H1 (cell line): ENCODE data around the gene LMAN1. TPM values are rescaled to one million over a fixed set of nuclear protein-coding genes. Genes with fewer than 3 reads are reported as not detected.

Experiments
- CTCF ChIA-PET: fragments of 300-600 bp; sonication (Branson Sonifier 250); formaldehyde crosslinking; loops from one replicate; lab custom pipeline; 2021; ENCODE audit not compliant: partially characterized antibody; lab: Charles Lee
- POLR2A ChIA-PET: fragments of 300-600 bp; sonication (Branson Sonifier 250); formaldehyde crosslinking; loops from one replicate; lab custom pipeline; 2021; ENCODE audit warnings: inconsistent platforms; ENCODE audit not compliant: partially characterized antibody; lab: Charles Lee
- DNase-seq, 2 experiments: peaks; one replicate each; pipeline versions ENCODE4 v3.0.0 to v3.0.0-alpha.2; 2010 to 2022; ENCODE audit warnings: low spot score in 2 of 2, low read depth in 1 of 2, mixed read lengths in 1 of 2
- FAIRE-seq: peaks from 2 replicates; lab custom pipeline; 2011; peaks lifted over from hg19 to GRCh38; lab: Jason Lieb, UNC
- H2AFZ ChIP-seq: 2 replicates; pipeline ENCODE4 v1.8.1; 2012; ENCODE audit warnings: low read length, inconsistent platforms
- H2AK5ac ChIP-seq: 2 replicates; pipeline ENCODE4 v1.6.1; 2013; ENCODE audit warnings: low read depth, low read length
- H2BK120ac ChIP-seq: replicated peaks from 2 replicates; pipeline ENCODE3; 2013; ENCODE audit warnings: low read depth, low read length, inconsistent platforms
- H2BK12ac ChIP-seq: 2 replicates; pipeline ENCODE4 v1.6.1; 2013; ENCODE audit warnings: low read depth, low read length
- H2BK15ac ChIP-seq: 2 replicates; pipeline ENCODE4 v1.6.1; 2013; ENCODE audit warnings: low read length
- H2BK20ac ChIP-seq: 2 replicates; pipeline ENCODE4 v1.6.1; 2013; ENCODE audit warnings: low read length
- H2BK5ac ChIP-seq: 2 replicates; pipeline ENCODE4 v1.6.1; 2013; ENCODE audit warnings: low read depth, low read length
- H3K14ac ChIP-seq: 2 replicates; pipeline ENCODE4 v1.6.1; 2013; ENCODE audit warnings: inconsistent platforms; ENCODE audit not compliant: insufficient read length
- H3K18ac ChIP-seq: 2 replicates; pipeline ENCODE4 v1.6.1; 2013; ENCODE audit warnings: low read length; ENCODE audit errors: extremely low read depth
- H3K23ac ChIP-seq: 2 replicates; pipeline ENCODE4 v1.6.1; 2013; ENCODE audit warnings: inconsistent platforms; ENCODE audit not compliant: insufficient read length
- H3K23me2 ChIP-seq: 2 replicates; pipeline ENCODE4 v1.6.1; 2013; ENCODE audit warnings: low read depth, low read length
- H3K27ac ChIP-seq: 2 replicates; pipeline ENCODE4 v1.6.1; 2011; ENCODE audit warnings: low read depth, low read length, inconsistent platforms
- H3K27me3 ChIP-seq, 4 experiments: replicated peaks in 1 of 4; 1 replicate in 1 of 4; 2 replicates in 3 of 4; pipeline versions ENCODE4 v1.6.1 to v1.8.1; 2011 to 2013; ENCODE audit warnings: low read length in 3 of 4, mild to moderate bottlenecking in 3 of 4, inconsistent platforms in 2 of 4, mixed read lengths in 2 of 4, moderate library complexity in 1 of 4; ENCODE audit not compliant: control insufficient read depth in 3 of 4, insufficient read depth in 3 of 4; ENCODE audit errors: extremely low read depth in 1 of 4
- H3K36me3 ChIP-seq, 4 experiments: 2 replicates each; pipeline versions ENCODE4 v1.6.1 to v1.8.1; 2011 to 2013; ENCODE audit warnings: mild to moderate bottlenecking in 4 of 4, low read length in 3 of 4, moderate library complexity in 2 of 4, control low read depth in 1 of 4, inconsistent platforms in 1 of 4; ENCODE audit not compliant: insufficient read depth in 4 of 4, control insufficient read depth in 2 of 4
- H3K4ac ChIP-seq: replicated peaks from 2 replicates; pipeline ENCODE3; 2013; ENCODE audit warnings: low read length, low read depth, mixed read lengths, inconsistent platforms; ENCODE audit not compliant: insufficient read length
- H3K4me1 ChIP-seq, 4 experiments: replicated peaks in 1 of 4; 1 replicate in 1 of 4; 2 replicates in 3 of 4; pipeline versions ENCODE4 v1.6.1 to v1.8.1; 2011 to 2013; ENCODE audit warnings: low read length in 3 of 4, inconsistent platforms in 2 of 4, mixed read lengths in 1 of 4; ENCODE audit not compliant: insufficient read depth in 4 of 4, control insufficient read depth in 3 of 4
- H3K4me2 ChIP-seq, 2 experiments: 2 replicates each; pipeline versions ENCODE4 v1.6.1 to v1.8.1; 2011 to 2013; ENCODE audit warnings: low read depth in 2 of 2, low read length in 2 of 2, control low read depth in 1 of 2, inconsistent platforms in 1 of 2, mild to moderate bottlenecking in 1 of 2; ENCODE audit not compliant: insufficient read depth in 1 of 2
- H3K4me3 ChIP-seq, 4 experiments: fragments of 200-600, 300-600 bp in 1 of 4; sonication (generic), shearing (Covaris generic), sonication (Bioruptor Twin) in 1 of 4; 2 replicates each; pipeline versions ENCODE4 v1.5.1 to v1.8.1; 2011 to 2016; ENCODE audit warnings: low read length in 4 of 4, low read depth in 3 of 4, control low read depth in 2 of 4, inconsistent platforms in 2 of 4, mild to moderate bottlenecking in 2 of 4, mixed read lengths in 1 of 4, moderate library complexity in 1 of 4; ENCODE audit not compliant: insufficient read depth in 2 of 4; ENCODE audit errors: extremely low read depth in 1 of 4
- H3K56ac ChIP-seq: replicated peaks from 2 replicates; pipeline ENCODE3; 2013; ENCODE audit warnings: low read depth, mild to moderate bottlenecking, mixed read lengths, low read length, inconsistent platforms; ENCODE audit not compliant: insufficient read length
- H3K79me1 ChIP-seq: 2 replicates; pipeline ENCODE4 v1.6.1; 2013; ENCODE audit warnings: low read depth, low read length, control low read depth
- H3K79me2 ChIP-seq, 2 experiments: 2 replicates each; pipeline versions ENCODE4 v1.6.1 to v1.8.1; 2012 to 2013; ENCODE audit warnings: low read length in 2 of 2, mild to moderate bottlenecking in 2 of 2, inconsistent platforms in 1 of 2; ENCODE audit not compliant: insufficient read depth in 2 of 2, control insufficient read depth in 1 of 2
- H3K9ac ChIP-seq, 4 experiments: replicated peaks in 1 of 4; 1 replicate in 1 of 4; 2 replicates in 3 of 4; pipeline versions ENCODE4 v1.6.1 to v1.8.1; 2011 to 2013; ENCODE audit warnings: low read depth in 3 of 4, low read length in 3 of 4, control low read depth in 2 of 4, mild to moderate bottlenecking in 2 of 4, moderate library complexity in 2 of 4, inconsistent platforms in 1 of 4; ENCODE audit errors: extremely low read depth in 1 of 4
- H3K9me3 ChIP-seq, 2 experiments: 2 replicates each; pipeline versions ENCODE4 v1.6.1 to v1.8.1; 2012 to 2013; ENCODE audit warnings: mild to moderate bottlenecking in 2 of 2, moderate library complexity in 2 of 2, control low read depth in 1 of 2, inconsistent platforms in 1 of 2, low read depth in 1 of 2, low read length in 1 of 2, mixed read lengths in 1 of 2; ENCODE audit not compliant: insufficient read depth in 2 of 2
- H4K20me1 ChIP-seq, 2 experiments: replicated peaks in 1 of 2; 2 replicates each; pipeline versions ENCODE3 to v1.8.1; 2011 to 2013; ENCODE audit warnings: inconsistent platforms in 2 of 2, low read length in 2 of 2, mild to moderate bottlenecking in 1 of 2; ENCODE audit not compliant: insufficient read depth in 2 of 2, control insufficient read depth in 1 of 2
- H4K5ac ChIP-seq: 2 replicates; pipeline ENCODE4 v1.6.1; 2013; ENCODE audit warnings: low read length, low read depth, mixed read lengths, inconsistent platforms; ENCODE audit not compliant: insufficient read length
- H4K8ac ChIP-seq: 2 replicates; pipeline ENCODE4 v1.8.0; 2013; ENCODE audit warnings: mild to moderate bottlenecking, moderate library complexity, low read length, inconsistent platforms; ENCODE audit not compliant: insufficient read depth; ENCODE audit errors: extremely low read depth
- H4K91ac ChIP-seq: replicated peaks from 2 replicates; pipeline ENCODE3; 2013; ENCODE audit warnings: low read length, mixed read lengths, inconsistent platforms; ENCODE audit not compliant: insufficient read length
- CBX8 ChIP-seq: fragments of 300-800, 300-1000 bp; sonication (generic); IDR thresholded peaks from 2 replicates; pipeline ENCODE4 v1.7.1; 2016; ENCODE audit warnings: low read depth, low read length, borderline replicate concordance
- CREB1 ChIP-seq: IDR thresholded peaks from 2 replicates; pipeline ENCODE4 v1.6.1; 2012; ENCODE audit warnings: inconsistent platforms
- JUN ChIP-seq: IDR thresholded peaks from 2 replicates; pipeline ENCODE4 v1.6.1; 2011; ENCODE audit warnings: low read depth, mild to moderate bottlenecking, improper control_type of control experiment, low read length
- JUND ChIP-seq: IDR thresholded peaks from 2 replicates; pipeline ENCODE4 v1.6.1; 2011; ENCODE audit warnings: mild to moderate bottlenecking, improper control_type of control experiment, low read length
- KDM5A ChIP-seq: fragments of 200-600 bp; IDR thresholded peaks from 2 replicates; pipeline ENCODE4 v1.7.1; 2012; ENCODE audit warnings: mild to moderate bottlenecking, low read length, inconsistent platforms, mixed read lengths
- MAFK ChIP-seq: IDR thresholded peaks from 2 replicates; pipeline ENCODE4 v1.6.1; 2012; ENCODE audit warnings: low read depth, mild to moderate bottlenecking, improper control_type of control experiment, low read length
- SAP30 ChIP-seq: fragments of 300-600 bp; sonication (generic); IDR thresholded peaks from 2 replicates; pipeline ENCODE4 v1.7.1; 2012; ENCODE audit warnings: low read length, moderate library complexity, mild to moderate bottlenecking, inconsistent platforms; ENCODE audit not compliant: insufficient read depth, insufficient replicate concordance
- SIN3A ChIP-seq, 2 experiments: IDR thresholded peaks in 1 of 2; conservative IDR thresholded peaks in 1 of 2; 2 replicates each; pipeline ENCODE4 v1.6.1; 2011 to 2012; ENCODE audit warnings: low read length in 2 of 2, improper control_type of control experiment in 1 of 2, low read depth in 1 of 2, mild to moderate bottlenecking in 1 of 2
- SP2 ChIP-seq: IDR thresholded peaks from 2 replicates; pipeline ENCODE4 v1.6.1; 2012; ENCODE audit warnings: mild to moderate bottlenecking, low read length, inconsistent platforms
- TAF1 ChIP-seq: IDR thresholded peaks from 2 replicates; pipeline ENCODE4 v1.6.1; 2011; ENCODE audit warnings: mild to moderate bottlenecking, low read depth, low read length
- TBP ChIP-seq: IDR thresholded peaks from 2 replicates; pipeline ENCODE4 v1.6.1; 2011; ENCODE audit warnings: low read depth, low read length, improper control_type of control experiment
- TEAD4 ChIP-seq: IDR thresholded peaks from 2 replicates; pipeline ENCODE4 v1.6.1; 2012; ENCODE audit warnings: low read depth, low read length, inconsistent platforms, mixed read lengths
- WGBS, 2 experiments: shearing (Covaris generic) in 1 of 2; methylation state at CpG; one replicate each; pipeline versions ENCODE4 v1.1.6 to v1.1.7; 2013 to 2015; ENCODE audit warnings: low lambda C conversion rate in 2 of 2, mixed read lengths in 2 of 2, inconsistent platforms in 1 of 2, low coverage in 1 of 2, missing lambda C conversion rate in 1 of 2; ENCODE audit not compliant: insufficient replicate concordance in 2 of 2, insufficient coverage in 1 of 2, insufficient read length in 1 of 2; ENCODE audit errors: extremely low coverage in 1 of 2, missing lambda C conversion rate in 1 of 2; 5-methylcytosine and 5-hydroxymethylcytosine counted together
- polyA plus RNA-seq, 7 experiments: library from polyadenylated mRNA; depleted of rRNA in 3 of 7; stranded (reverse) in 5 of 7; unstranded in 2 of 7; fragments of >200 nt in 5 of 7; fragments of 200-250 nt in 2 of 7; gene quantifications; 1 replicate in 5 of 7; 2 replicates in 1 of 7; 4 replicates in 1 of 7; pipeline versions ENCODE4 v1.2.1 to v1.2.3, GENCODE V29; 2011 to 2013; ENCODE audit warnings: missing spikeins in 2 of 7, mixed read lengths in 2 of 7
- total RNA-seq: library from RNA; stranded (reverse); fragmentation: NEBNext Ultra II Directional; extraction: Animal tissue kit (Norgen Biotek cat#: 25700); gene quantifications from 2 replicates; pipeline ENCODE4 v1.2.1, GENCODE V29; 2021
- TF ChIP-seq, protein P1 (sequence below): IDR thresholded peaks from 2 replicates; pipeline ENCODE4 v1.6.1; 2011; ENCODE audit warnings: low read length, improper control_type of control experiment

LMAN1 gene
- total and polyA plus RNA-seq, 2 of the 8 experiments (the other 6 are each of a cell fraction or from before 2014, with no cell fraction given): 20.3 to 73.6 TPM

DNA sequence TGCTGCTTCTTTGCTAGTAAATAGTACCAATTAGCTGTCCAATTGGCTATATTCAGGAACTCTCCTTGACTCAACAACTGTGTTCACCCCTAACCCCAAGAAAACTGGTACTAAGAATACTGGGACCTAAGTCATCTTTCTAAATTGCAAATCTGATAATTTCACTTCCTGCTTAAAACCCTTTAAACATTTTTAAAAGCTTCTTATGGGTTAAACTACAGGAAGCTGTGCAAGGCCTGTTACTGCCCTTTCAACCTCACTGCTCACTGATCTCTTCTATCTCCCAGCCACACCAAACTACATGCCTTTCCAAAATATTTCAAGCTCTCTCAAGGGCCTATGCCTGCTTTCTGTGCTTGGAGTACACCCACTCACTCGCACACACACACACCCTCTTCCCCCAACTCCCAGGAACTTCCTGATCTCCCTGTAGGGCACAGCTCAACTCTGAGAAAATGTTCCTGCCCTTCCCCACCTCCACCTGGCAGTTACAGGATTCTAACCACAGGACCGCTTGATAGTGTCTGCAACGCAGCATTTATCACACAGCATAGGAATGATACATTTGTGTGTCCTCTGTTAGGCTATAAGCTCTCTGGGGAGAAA lies 6.7 kb downstream of the LMAN1 start:
- H3K4ac ChIP-seq: no peak overlapping the region
- H2BK15ac ChIP-seq: no peak overlapping the region
- no peak overlapping the region for H4K5ac ChIP-seq
- H2BK20ac ChIP-seq: no peak overlapping the region
- 89% methylated on average over 3 of the region's 3 CpGs; no CpG with 5 or more reads in 1 of the 2 experiments for WGBS, 2 experiments
- ChIA-PET POLR2A (interaction anchor here (1.1 to 1.7 kb wide), 3 partner anchors 13 to 72 kb away, joined by 3 to 4 read pairs (median 4); no protein-coding TSS in a partner anchor), CTCF (interaction anchor here (0.9 to 4.3 kb wide), 6 partner anchors 33 to 110 kb away, joined by 3 to 21 read pairs (median 5); no protein-coding TSS in a partner anchor)
- H3K9me3 ChIP-seq: no peaks in the 10 kb centered on the region
- no peaks in the 10 kb centered on the region for H3K79me1 ChIP-seq
- H3K9ac ChIP-seq: no peak overlapping the region
- no peaks in the 10 kb centered on the region for H3K27me3 ChIP-seq
- H3K14ac ChIP-seq: no peak overlapping the region
- H3K4me3 ChIP-seq: no peak overlapping the region
- H2BK12ac ChIP-seq: no peak overlapping the region
- DNase-seq: no peak
- H3K79me2 ChIP-seq: peaks cover 0 to 15% of the 10 kb centered on the region in 2 experiments; a peak in 3 of 4 replicates
- H3K23ac ChIP-seq: no peak overlapping the region
- H3K36me3 ChIP-seq: peaks cover 25 to 82% (median 55%) of the 10 kb centered on the region in 4 experiments
- H4K20me1 ChIP-seq: peaks cover 0 to 6% of the 10 kb centered on the region in 2 experiments
- H2BK5ac ChIP-seq: no peak overlapping the region
- no peak overlapping the region for H2BK120ac ChIP-seq
- H4K91ac ChIP-seq: no peak overlapping the region
- H3K27ac ChIP-seq: no peak overlapping the region
- H2AK5ac ChIP-seq: no peak overlapping the region
- H3K56ac ChIP-seq: no peak overlapping the region
- H2AFZ ChIP-seq: no peak overlapping the region
- H3K18ac ChIP-seq: no peak overlapping the region
- no peak overlapping the region for H3K4me2 ChIP-seq
- H4K8ac ChIP-seq: no peak overlapping the region
- FAIRE-seq: no peak
- no peaks in the 10 kb centered on the region for H3K23me2 ChIP-seq
- H3K4me1 ChIP-seq: no peaks in the 10 kb centered on the region
- TF ChIP-seq, protein P1, sequence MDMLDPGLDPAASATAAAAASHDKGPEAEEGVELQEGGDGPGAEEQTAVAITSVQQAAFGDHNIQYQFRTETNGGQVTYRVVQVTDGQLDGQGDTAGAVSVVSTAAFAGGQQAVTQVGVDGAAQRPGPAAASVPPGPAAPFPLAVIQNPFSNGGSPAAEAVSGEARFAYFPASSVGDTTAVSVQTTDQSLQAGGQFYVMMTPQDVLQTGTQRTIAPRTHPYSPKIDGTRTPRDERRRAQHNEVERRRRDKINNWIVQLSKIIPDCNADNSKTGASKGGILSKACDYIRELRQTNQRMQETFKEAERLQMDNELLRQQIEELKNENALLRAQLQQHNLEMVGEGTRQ: no peak
- no peak for TF ChIP-seq MAFK
- no peak for TF ChIP-seq TAF1
- no peak for TF ChIP-seq CBX8
- no peak for TF ChIP-seq SAP30
- TF ChIP-seq KDM5A: no peak
- no peak for TF ChIP-seq JUND
- TF ChIP-seq JUN: no peak
- no peak for TF ChIP-seq TEAD4
- TF ChIP-seq SP2: no peak
- TF ChIP-seq CREB1: no peak
- TF ChIP-seq TBP: no peak
- no peak for TF ChIP-seq SIN3A (conservative IDR thresholded peaks at IDR 0.05 in 1 of 2, IDR thresholded peaks at IDR 0.05 in 1 of 2; ENCODE audit: low read depth in 1 of 2, low read length in 2 of 2)
